HG03521 (cell line): Measurements from ENCODE around the gene BPIFA2.
"Not testable (repeated sequence)": the region's sequence is repeated elsewhere in the genome, so short reads cannot be mapped to it uniquely, and the experiment has no call there.

Experiments
- ATAC-seq: cut with Tn5 transposase; IDR thresholded peaks from one replicate; pipeline ENCODE4 v1.9.1; 2021; ENCODE audit warnings: mild to moderate bottlenecking, moderate library complexity; ENCODE audit not compliant: unreplicated experiment

BPIFA2 gene

DNA sequence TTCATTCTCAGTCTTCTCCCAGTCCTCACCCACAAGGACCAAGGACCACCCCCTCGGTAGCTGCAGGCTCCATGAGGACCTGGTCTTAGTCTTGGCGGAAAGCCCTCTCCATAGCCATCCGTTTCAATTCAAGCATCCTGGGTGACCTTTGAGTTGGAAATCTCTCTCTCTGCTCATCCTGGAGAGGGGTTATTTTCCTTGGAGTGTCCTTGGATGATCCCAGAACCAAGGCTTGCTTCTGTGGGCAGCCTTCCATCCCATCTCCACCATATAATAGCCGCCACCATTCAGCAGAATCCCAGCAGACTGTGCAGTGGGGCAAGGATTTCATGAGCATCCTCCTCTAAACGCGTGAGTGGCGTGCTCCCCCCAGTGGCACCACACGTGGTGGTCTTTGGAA is at the start of gene BPIFA2:
Gene BPIFA2, plus strand, starts transcription at position 301 of the 400 bp plus-strand sequence. CDS start 987 bp downstream, outside the sequence.
- ATAC-seq: no peak

DNA sequence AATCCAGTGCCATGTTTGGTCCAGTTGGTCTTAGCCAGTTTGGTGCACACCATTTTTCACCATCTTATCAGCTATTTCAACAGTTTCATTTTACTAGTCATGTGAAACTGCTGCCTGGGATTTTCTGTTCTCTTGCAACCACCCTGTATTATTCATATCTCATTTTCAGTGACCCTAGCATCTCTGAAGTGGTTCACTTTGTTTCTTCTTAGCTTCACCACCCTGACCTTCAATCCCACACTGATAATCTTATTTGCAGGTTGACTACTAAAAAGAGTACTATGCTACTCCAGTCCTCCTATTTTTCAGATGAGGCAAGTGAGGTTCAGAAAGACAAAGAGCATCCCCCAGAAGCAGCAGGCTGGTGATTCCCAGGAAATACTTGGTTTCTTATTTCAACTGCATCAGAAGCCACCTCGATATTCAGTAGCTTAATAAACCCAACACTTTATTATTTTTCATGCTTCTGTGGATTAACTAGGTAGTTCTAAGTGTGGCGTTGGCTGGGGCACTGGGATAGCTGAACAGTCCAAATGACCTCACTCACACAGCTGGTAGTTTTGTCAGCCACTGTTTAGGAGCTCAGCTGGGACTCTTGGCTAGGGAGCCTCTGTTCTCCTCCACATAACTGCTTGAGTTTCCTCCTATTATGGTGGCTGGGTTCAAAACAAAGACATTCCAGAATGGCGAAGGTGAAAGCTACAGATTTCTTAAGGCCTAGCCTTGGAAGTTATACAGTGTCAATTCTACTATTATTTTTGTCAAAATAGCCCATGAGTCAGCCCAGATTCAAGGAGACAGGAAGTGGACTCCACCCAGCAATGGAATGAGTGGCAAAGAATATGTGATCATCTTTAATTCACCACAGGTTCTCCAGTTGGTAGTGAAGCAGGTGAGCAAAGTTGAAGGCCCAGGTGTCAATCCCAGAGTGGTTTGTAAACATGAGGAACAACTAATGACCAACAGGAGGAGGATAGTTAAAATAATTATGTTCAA is 47.9 kb upstream of the BPIFA2 start:
- no peak for ATAC-seq

DNA sequence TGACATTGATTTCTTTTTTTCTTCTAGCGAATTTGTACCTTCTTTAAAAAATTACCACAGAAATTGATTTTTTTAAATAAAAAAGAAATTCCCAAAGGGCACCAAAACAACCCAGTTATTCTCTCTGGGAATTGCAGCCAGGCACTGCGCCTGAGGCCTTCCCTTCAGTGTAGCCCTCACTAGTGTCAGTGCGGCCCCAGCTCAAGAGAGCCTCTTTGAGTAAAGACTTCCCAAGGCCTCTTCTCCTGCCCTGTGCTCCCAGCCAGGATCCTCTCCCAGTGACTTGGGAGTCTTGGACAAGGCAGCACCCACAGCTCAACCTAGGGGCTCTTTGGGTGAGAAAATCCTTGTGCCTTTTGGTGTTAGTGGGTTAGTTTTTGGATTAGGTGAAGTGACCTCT is 47.0 kb upstream of the BPIFA2 start:
- no peak for ATAC-seq

- not testable (repeated sequence) for ATAC-seq
These were observed 45.7 kb upstream of the BPIFA2 start for GRCh38 chr20:33122297-33122696.

DNA sequence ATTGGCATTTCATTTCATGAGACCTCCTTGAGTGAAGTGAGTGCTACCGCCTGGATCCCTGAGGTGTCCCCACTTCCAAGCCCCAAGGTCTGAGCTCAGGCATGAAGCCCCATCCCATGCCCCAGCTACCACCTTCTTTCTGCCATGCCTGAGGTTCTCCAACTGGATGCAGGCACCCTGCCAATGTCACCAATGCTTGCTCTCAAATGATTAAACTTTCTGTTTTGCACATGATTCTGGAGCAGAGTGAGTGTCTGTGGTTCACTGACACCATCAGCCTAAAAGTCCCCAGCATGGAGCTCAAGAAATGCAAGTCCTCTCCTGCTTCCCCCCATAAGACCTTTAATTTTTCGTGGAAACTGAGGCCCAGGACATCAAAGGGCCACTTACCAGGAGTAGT is 43.7 kb upstream of the BPIFA2 start:
- ATAC-seq: no peak

DNA sequence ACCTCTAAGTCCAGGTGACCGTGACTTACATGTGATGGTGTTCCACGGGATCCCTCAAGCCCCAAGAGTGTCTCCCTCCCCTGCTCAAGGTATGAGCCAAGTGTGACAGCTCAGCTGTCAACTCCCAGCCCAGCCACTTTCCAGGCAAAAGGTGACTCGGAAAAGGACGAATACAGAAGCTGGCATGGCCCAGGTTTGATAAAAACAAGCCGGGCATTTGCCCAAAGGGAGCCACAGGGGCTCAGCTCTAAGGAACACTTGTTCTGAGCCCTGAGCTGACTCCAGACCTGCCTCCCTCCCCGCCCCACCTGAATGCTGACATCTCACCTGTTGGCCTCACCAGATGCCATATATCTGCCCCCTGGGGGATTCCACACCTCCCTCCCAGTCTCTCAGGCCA is 43.0 kb upstream of the BPIFA2 start:
- ATAC-seq: no peak

DNA sequence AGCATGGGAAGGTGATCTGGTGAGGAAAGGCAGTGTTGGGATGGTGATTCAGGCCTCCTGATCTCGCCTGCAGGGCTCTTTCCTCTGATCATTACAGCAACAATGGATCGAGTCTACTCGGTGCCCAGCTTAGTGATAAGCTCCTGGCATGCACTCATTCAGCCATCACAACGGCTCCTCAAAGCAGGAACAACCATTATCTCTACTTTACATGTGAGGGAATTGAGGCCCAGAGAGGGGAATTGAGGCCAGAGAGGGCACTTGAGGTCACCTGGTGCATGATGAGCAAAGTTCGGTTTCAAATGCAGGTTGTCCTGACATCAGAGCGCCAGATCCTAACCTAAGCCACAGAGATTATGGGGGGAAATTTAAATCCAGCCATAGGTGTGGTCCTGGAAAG is 42.0 kb upstream of the BPIFA2 start:
- no peak for ATAC-seq

DNA sequence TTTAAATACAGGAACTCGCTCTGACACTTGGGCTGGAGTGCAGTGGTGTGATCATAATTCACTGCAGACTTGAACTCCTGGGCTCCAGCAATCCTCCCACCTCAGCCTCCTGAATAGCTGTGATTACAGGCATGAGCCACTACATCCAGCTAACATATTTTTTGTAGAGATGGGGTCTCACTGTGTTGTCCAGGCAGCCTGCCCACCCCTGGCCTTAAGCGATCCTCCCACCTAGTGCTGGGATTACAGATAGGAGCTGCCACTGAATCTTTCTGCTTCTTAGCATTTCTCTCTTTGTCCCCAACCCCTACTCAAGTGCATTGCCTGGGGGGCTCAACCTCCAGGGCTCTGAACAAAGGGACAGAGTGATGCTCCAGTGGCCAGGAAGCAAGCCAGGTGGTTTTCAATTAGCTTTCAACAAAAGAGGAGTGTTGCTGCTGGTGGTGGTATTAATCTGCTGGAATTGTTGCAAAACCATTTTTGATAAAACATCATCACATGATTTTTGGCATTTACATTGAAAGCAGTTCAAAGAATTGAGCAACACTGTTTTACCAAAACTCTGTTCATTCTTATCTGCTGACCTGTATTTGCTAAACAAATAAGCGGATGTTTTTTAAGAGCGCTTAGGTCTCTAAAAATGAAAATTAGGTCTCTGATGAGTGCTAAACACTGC is 40.4 kb upstream of the BPIFA2 start:
- no peak for ATAC-seq

DNA sequence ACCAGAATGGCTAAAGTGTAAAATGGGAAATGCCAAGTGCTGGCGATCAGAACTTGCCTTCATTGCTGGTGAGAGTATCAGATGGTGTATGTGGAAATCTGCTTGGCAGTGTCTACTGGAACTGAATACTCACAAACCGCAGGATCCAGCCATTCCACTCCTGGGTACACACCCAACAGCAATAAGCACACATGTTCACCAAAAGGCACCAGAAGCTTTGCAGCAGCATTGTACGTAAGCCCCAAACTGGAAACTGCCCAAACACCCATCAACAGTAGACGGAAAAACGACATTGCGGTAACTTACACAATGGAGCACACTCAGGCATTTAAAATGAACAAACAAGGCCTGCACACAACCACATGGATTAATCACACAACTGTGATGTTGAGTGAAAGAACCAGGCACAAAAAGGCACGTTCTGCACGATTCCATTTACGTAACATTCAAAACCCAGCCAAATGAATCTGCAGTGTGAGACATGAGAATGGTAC is 37.3 kb upstream of the BPIFA2 start:
- no peak for ATAC-seq

- no peak for ATAC-seq
These were observed 35.9 kb upstream of the BPIFA2 start for GRCh38 chr20:33131949-33132473.

- ATAC-seq: no peak
These were observed 35.2 kb upstream of the BPIFA2 start for GRCh38 chr20:33132513-33133372.

GRCh38 chr20:33133373-33133941 is 34.5 kb upstream of the BPIFA2 start:
- no peak for ATAC-seq

DNA sequence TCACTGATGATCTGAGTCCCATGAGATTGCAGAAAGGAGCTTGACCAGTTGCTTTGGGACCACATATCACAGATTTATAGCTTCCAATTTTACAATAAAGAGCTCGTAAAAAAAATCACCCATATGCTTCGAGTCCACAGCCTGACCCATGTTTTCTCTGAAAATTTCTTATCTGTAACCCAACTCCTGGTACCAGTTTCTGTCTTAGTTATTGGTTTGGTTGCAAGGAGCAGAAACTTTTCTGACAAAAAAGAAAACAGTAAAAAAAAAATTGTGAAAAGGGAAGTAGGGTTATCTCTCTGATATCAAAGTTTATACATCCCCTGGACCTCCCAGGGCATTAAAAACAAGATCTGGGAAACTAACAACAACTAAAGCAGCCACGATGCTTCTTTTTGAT is 30.8 kb upstream of the BPIFA2 start:
- ATAC-seq: no peak

DNA sequence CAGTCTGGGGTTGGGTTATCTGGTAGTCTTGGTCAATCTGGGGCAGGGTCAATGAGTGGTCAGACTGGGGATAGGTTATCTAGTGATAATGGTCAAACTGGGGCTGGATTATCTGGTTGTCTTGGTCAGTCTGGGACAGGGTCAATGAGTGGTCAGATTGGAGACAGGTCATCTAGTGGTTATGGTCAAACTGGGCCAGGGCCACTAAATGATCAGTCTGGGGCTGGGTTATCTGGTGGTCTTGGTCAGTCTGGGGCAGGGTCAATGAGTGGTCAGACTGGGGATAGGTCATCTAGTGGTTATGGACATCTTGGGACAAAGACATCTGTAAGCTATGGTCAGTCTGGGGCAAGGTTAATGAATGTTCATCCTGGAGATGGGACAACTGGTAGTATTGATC is 28.5 kb upstream of the BPIFA2 start:
- ATAC-seq: no peak

DNA sequence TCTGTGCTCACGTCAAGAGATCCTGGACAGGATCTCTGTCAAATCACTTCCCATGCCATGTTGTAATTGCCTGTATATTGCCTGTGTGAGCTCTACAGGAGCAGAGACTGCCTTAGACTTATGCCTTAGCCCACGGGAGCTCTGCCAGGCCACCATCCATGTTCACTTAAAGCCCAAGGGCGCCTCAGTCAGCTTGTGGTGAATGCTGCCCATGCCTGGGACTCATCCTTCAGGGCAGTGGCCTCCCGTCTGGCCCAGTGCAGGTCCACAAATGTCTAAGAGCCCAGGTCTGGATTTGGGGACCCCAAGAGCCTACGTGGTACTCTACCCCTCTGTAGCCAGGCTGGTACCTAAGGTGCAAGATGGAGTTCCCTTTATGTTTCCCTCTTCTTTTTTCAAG is 22.4 kb upstream of the BPIFA2 start:
- no peak for ATAC-seq

- ATAC-seq: no peak
These were observed 20.7 kb upstream of the BPIFA2 start for GRCh38 chr20:33147299-33147698.

DNA sequence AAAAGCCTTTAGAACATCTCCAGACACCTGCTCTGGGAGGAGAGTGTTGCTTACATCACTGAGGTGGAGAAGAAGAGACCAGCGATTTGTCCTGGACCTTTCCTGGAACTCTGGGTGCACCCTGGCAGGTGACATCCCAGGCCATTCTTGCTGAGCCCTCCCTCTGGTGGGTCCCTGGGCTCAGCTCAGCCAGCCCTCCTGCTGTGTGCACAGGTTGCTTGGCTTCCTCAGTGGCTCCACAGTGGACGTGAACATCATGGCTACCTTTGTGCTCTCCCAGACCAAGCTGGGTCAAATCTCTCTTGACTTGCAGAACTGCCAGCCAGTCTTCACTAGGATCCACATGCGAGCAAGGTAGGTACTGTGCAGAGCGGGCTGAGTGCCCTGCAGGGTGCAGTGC is 19.9 kb upstream of the BPIFA2 start:
- no peak for ATAC-seq

GRCh38 chr20:33154252-33154651 is 13.7 kb upstream of the BPIFA2 start:
- ATAC-seq: no peak

DNA sequence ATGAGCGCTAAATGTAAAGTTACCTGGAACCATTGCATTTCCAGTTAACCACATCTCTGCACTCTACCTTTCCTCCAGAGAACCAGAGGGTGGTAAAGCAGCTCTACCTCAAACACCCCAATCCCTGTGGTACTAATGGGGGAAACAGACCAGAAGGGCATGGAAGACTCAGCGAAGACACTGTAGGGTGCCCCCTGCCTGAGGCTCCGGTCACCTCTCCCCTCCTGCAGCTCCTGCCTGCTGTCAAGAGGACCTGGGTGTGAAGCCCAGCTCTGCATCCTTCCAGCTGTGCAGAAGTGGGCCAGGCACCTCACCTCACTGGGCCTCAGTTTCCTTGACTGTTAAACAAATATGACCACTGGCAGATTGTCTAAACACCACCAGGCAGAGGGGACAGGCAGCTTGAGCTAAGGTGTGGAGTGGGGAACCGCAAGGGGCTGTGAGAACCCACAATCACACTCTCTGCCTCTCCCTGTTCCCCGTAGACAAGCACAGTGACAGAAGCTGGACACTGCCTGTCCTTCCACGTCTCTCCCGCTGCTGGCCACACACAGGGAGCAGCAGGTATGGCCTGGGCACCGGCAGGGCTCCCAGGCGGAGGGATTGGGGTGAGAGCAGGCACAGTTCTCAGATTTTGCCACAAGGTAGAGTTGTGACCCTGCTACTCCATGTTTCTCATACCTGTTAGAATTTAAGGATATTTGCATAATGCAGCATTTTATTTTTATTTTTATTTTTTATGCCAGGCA is 9.1 kb upstream of the BPIFA2 start:
- no peak for ATAC-seq

GRCh38 chr20:33159713-33160112 is 8.2 kb upstream of the BPIFA2 start:
- no peak for ATAC-seq
